GM19438 (cell line): Measurements from ENCODE around the gene HS3ST5.
"Not testable (repeated sequence)": the region's sequence is repeated elsewhere in the genome, so short reads cannot be mapped to it uniquely, and the experiment has no call there.

Experiments used
- ATAC-seq: cut with Tn5 transposase; IDR thresholded peaks from one replicate; pipeline ENCODE4 v1.9.1; 2021; ENCODE audit warnings: low read depth; ENCODE audit not compliant: unreplicated experiment

The HS3ST5 gene

GRCh38 chr6:114158838-114159694 lies 183.8 kb downstream of the HS3ST5 start:
- ATAC-seq, result no peak

DNA sequence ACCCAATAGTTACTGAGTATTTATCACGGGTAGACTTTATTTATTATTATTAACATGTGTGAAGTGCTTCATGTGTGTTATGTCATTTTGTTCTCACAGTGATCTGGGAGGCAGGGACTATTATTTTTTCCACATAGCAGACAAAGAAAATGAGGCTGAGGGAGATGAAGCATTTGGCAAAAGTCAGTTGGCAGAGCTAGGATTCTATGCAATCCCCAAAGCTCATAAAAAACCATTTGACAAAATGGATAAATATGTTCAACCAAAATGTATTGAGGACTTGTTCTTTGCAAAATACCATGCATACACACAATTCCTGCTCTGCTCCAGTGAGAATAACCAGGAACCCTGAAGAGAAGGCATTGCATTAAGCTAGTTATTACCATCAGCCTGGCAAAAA lies 184.4 kb downstream of the HS3ST5 start:
- ATAC-seq, result no peak

GRCh38 chr6:114157848-114158247 lies 185.0 kb downstream of the HS3ST5 start:
- no peak for ATAC-seq

DNA sequence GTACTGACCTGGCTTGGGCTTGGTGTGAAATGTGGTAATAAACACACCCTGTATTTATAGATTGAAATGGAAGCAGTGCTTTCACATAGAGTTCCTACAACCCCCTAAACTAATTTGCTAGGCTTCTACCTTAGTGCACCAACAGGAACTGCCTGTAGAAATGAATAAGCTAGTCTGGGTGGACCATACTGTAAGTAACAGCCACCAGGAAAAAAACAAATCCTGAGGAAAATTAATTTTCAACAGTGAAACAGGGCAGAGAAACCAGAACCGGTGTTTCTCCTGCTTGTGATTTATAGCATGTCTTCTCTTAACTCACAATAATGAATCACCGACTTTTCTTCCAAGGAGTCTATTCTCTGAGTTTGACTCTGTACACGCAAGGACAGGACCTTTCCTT lies 187.1 kb downstream of the HS3ST5 start:
- no peak for ATAC-seq

GRCh38 chr6:114154812-114155211 lies 188.0 kb downstream of the HS3ST5 start:
- ATAC-seq, result no peak

DNA sequence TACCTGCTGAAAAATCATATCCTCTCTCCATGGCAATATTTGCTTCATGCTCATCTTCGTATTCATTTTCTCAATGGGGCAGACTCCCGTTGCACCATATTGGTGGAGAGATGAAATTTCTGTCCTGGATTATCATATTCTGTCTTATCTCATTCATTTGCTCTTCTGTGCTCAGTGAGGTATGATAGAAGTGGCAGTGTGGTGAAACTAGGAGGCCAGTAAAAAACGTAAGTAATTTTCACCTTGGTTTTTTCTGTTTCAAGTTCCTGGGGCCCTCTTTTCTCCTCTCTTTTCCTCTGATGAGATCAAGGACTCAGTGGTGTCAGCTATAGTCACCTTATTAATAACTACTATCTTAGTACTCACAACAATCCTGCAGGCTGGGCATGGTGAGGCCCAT lies 189.4 kb downstream of the HS3ST5 start:
- no peak for ATAC-seq

DNA sequence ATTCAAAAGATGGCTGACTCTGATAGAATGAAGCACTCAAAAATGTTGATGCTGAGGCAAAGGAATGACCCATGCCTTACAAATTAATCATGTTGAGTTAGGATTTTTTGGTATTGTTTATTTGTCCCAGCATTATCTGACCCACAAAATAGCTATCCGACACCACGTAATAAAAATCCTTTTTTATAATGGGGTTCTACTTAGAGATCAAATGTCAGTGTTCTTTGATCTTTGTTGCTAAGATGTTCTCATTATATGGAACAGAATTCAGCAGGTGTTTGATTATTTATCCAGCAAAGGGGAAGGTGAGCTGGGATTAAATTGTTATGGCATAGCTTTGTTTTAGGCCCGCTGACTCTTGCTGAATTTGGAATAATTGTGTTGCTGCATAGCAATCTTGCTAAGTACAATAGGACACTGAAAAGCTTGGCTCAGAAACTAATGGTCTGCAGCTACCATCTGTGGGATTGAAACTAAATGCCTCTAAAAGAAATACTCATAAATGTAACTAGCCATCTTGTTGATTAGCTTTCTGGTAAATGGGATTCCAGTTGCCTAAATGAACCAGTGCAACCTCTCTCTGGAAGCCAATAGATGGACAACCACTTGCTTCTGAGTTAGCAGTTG lies 191.6 kb downstream of the HS3ST5 start:
- no peak for ATAC-seq

GRCh38 chr6:114149182-114149581 lies 193.6 kb downstream of the HS3ST5 start:
- not testable (repeated sequence) for ATAC-seq

DNA sequence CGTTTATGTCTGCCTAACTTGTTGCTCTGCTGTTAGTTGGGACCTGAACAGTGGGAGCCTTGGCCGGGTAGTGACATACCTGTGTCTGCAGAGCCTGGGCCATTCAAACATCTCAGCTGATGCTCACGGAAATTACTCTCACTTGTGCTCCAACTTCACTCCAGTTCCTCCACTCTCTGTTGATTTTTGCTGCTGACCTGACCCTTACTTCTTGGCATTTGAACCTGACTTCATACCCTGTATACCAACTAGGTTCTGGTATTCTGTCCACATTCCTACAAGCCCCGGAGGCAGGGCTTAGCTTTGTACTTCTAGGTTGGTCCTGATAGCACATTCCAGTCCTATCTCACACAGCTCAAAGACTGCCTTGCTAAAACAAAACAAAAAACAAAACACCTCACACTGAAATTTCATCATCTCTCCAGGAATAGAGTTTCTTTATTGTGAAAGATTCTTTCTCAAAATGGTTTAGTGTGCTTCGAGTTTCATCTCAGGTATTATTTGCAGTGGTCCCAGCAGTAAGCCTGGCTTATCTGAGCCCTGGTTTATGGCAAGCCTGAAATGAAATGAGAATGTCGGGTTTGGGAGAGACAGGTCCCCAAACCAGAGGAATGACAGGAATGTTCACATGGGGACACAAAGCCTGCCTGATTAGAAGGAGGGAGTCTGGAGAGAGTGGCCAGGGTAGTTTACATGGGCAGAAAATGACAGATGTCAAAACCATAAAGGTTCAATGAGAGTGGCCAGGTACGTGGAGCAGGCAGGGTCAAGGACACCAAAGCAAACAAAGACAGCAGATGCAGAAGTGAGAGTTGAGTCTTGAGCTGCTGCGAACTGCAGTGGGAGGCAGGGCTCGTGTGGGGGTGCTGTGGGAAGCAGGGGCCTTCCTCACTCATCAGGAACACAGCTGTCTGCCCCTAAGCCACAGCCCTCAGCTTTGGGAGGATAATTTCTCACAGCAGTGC lies 197.7 kb downstream of the HS3ST5 start:
- ATAC-seq, result no peak

DNA sequence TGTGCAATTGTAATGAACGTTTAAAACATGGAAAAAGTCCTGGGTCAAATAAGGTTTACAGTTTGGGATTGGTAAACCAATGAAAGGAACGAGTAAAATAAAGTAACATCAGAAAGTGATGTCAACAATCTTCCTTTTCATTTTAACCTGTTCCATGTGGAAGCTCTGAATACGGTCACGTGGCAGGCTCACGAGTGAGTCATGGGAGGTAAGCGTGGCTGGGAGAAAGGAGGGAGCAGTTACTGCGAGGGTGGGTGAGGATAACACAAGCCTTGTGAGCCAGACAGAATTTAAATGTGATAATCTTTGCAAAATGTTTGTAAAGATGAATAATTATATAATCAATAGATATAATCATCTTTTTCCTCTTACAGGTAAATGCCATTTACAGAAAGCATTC lies 200.6 kb downstream of the HS3ST5 start:
- ATAC-seq, result no peak

- ATAC-seq, result no peak
These were observed 202.4 kb downstream of the HS3ST5 start for GRCh38 chr6:114140416-114140815.

GRCh38 chr6:114138577-114139248 lies 204.1 kb downstream of the HS3ST5 start:
- ATAC-seq, result no peak

DNA sequence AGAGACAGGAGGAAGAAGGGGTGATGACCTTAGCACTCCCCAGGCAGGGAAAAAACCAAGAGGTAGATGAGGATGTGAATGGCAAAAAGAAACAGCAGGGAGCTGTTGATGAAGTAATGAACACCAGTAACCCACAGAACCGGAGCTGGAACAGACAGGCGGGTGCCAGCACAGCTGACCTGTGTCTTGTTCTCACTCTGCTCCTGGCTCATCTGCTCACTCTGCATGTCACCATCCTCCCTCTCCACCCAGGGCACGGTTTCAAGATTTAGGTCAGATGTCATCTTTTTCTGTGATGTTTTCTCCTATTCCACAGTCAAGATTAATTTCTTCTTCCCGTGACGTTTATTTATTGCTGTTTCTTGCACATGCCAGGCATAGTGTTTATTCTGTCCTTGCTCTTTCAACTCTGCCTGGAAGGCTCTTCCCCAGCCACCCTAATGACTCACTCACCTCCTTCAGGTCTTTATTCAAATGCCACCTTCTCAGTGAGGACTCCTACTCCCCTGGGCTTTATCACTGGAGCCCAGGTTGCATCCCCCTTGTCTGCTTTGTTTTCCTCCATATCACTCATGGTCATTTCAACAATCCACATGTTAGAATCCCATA lies 207.4 kb downstream of the HS3ST5 start:
- no peak for ATAC-seq

DNA sequence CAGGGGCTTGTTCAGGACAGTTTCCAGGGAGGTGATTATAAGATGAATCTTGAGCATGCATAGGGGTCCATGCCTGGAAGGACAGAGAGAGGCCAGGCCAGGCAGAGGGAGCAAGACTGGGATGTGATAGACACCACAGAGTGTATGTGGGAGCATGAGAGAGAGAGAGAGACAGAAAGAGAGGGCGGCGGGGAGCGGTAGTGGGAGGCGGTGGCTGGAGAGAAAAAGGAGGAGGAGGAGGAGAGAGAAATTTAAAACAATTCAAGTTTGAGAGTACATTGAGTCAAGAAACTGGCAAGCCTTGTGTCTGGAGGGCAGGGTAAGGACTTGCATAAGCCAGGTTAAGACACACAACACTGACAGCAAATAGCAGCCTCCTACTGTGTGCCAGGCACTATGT lies 209.0 kb downstream of the HS3ST5 start:
- ATAC-seq, result no peak

GRCh38 chr6:114131945-114132344 lies 210.9 kb downstream of the HS3ST5 start:
- no peak for ATAC-seq

DNA sequence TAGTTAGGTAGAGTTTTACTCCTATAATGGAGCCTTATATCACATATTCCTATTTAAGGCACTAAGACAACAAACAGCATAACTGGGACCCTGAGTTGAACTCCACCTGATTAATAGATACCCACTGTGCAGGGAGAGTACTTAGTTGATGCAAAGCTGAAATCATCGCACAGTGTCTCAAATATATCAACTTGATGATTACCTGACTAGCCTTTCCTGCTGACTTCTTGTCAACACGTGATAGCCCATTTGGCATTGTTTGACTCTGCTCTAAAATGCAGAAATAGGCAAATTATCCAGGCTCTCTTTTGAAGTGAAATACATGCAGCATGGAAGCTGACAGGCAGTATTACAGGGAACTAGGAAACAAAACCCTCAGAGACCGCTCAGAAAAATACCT lies 217.2 kb downstream of the HS3ST5 start:
- no peak for ATAC-seq

- no peak for ATAC-seq
These were observed 220.7 kb downstream of the HS3ST5 start for GRCh38 chr6:114121913-114122662.

DNA sequence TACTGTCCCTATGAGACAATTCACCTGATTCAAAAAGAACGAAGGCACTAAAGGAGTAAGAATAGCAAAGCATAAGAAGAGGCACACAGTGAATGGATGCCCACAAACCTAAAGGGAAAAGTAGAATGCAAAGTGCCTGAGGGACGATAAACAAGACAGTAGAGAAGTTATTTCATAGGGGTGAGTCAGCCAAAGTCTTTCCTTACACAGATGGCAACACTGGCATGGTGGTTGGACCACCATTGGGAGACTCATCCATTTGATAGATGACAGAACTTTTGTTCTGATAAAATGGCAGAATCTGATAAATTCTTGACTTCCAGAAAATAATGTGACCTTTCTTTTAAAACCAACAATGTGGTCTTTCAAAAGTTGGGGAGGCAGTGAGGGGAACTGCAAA lies 223.8 kb downstream of the HS3ST5 start:
- ATAC-seq, result no peak

DNA sequence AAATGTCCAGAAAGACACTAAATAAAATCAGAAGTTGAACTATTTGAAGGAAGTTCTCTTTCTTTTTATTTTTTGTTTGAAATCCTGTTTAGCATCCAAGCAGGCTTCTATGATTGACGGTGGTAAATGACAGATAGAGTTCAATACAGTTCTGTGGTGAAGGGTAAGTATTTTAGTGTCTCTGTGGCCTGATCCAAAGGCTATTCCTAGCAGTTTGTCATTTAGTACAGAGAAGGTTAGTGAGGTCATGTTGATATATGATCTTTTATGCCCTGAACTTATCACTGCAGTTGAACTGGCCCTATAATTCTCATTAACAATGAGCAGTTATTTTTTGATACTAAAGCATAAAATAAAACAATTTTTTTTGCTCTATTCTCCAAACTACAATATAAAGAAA lies 227.2 kb downstream of the HS3ST5 start:
- ATAC-seq, result no peak
